VCaP (cell line): ENCODE results near the gene MINDY4.

ENCODE experiments used
- H3K27ac ChIP-seq: fragments of 450-650 bp; 2 replicates; pipeline ENCODE4 v1.5.1; 2017
- TF ChIP-seq, protein P1 (sequence below): fragments of 450-650 bp; conservative IDR thresholded peaks from 2 replicates; pipeline ENCODE4 v1.5.1; 2017; ENCODE audit warnings: mild to moderate bottlenecking, moderate library complexity

Gene MINDY4

DNA sequence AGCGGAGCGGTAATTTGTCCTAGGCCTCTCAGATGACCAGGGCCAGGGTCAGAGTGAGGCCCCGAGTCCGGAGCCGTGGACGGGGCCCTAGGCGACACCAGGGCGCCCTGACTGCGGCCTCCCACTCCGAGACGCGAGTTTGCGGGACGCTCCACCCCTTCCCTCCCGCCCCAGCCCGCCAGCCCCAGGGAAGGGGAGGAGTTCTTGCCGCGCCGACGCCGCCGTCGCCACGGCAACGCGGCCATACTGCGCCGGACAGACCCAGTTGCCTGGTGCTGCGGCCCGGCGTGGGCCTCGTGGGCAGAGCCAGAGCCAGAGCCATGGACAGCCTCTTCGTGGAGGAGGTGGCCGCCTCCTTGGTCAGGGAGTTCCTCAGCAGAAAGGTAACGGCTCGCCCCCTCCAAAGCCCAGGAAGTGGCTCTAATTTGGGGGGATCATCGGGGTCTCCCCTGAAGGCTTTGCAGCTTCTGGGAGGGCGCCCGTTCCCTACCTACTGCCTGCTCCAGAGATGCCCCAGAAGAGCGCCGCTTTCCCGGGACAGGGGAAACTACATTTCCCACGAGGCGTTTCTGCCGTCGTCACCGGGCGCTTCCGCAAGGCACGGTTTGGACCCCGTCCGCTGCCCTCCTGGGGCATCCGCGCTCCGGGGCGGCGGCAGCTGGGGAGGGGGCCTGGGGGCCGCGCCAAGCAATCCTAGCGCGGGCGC, at the start of gene MINDY4:
TSS of gene MINDY4 (plus strand) at position 244 of the 706 bp plus-strand sequence. CDS start at position 321, 77 bp downstream.
- TF ChIP-seq, protein P1, sequence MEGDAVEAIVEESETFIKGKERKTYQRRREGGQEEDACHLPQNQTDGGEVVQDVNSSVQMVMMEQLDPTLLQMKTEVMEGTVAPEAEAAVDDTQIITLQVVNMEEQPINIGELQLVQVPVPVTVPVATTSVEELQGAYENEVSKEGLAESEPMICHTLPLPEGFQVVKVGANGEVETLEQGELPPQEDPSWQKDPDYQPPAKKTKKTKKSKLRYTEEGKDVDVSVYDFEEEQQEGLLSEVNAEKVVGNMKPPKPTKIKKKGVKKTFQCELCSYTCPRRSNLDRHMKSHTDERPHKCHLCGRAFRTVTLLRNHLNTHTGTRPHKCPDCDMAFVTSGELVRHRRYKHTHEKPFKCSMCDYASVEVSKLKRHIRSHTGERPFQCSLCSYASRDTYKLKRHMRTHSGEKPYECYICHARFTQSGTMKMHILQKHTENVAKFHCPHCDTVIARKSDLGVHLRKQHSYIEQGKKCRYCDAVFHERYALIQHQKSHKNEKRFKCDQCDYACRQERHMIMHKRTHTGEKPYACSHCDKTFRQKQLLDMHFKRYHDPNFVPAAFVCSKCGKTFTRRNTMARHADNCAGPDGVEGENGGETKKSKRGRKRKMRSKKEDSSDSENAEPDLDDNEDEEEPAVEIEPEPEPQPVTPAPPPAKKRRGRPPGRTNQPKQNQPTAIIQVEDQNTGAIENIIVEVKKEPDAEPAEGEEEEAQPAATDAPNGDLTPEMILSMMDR: no peak
- H3K27ac ChIP-seq: peak within 1 kb of the TSS; percentile 80

DNA sequence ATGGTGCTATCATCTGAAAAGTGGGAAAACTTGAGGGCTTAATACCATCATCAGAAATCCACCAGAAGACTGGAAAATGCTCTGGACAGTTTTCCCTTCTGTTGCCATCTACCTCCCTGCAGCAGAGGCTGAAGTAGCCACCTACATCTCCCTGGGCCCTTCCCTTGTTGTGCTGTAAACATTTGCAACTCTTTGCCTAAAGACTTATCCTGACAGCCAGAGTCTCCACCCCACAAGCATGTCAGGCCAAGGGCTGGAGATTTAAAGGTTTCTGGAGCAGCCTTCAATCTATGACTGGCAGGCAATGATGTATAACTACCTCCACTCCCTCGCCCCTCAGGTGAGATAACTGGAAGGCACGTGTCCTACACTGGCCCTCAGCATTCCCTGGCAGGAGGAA, 49.0 kb upstream of the MINDY4 start:
- no peak overlapping the region for H3K27ac ChIP-seq
- TF ChIP-seq, protein P1: no peak

DNA sequence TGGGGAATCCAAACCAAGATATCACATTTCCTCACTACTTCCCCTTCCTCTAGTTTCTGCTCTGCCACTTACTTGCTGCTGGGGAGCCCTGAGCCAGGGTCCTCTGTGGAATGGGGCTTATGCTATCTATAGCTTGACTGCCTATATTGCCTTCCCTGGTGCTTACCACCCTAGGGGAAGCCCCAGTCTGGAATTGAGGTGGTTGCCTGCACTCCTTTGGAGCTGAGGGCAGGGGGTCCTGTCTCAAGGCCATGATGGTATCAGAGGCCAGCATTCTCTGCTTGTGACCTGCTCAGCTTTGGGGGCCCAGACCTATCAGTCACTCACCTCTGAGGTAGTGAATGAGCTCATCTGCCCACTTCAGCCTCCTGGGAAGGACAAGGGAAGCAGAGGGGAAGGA, 48.5 kb upstream of the MINDY4 start:
- TF ChIP-seq, protein P1: no peak
- no peak overlapping the region for H3K27ac ChIP-seq

GRCh38 chr7:30723776-30724175, 47.4 kb upstream of the MINDY4 start:
- H3K27ac ChIP-seq: no peak overlapping the region
- TF ChIP-seq, protein P1: no peak

DNA sequence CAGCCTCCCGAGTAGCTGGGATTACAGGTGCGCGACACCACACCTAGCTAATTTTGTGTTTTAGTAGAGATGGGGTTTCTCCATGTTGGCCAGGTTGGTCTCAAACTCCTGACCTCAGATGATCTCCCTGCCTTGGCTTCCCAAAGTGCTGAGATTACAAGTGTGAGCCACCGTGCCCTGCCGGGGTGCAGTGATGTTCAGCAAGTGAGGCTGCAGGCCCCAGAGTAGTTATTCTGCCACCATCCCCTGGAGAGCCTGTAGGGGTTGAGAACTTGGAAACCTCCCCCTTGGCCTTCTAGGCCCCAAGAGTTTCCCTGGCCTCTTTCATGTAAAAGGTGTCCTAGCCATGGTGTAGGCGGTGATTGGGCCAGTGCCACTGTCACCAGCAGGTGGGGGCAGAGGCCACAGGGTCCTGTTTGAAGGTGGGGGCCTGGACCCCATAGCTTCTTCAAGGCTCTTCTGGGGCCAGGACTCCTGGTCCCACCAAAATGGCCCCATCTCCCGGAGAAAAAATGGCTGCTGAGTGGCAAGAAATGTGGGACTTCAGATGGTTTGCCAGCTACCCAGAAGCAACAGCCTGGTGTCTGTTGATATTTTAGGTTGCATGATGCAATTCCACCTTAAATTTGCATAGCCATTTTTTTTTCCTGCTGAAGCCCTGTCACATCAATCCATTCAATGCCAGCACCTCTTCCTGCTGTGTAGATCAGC, 44.8 kb upstream of the MINDY4 start:
- H3K27ac ChIP-seq: no peak overlapping the region
- TF ChIP-seq, protein P1: no peak

DNA sequence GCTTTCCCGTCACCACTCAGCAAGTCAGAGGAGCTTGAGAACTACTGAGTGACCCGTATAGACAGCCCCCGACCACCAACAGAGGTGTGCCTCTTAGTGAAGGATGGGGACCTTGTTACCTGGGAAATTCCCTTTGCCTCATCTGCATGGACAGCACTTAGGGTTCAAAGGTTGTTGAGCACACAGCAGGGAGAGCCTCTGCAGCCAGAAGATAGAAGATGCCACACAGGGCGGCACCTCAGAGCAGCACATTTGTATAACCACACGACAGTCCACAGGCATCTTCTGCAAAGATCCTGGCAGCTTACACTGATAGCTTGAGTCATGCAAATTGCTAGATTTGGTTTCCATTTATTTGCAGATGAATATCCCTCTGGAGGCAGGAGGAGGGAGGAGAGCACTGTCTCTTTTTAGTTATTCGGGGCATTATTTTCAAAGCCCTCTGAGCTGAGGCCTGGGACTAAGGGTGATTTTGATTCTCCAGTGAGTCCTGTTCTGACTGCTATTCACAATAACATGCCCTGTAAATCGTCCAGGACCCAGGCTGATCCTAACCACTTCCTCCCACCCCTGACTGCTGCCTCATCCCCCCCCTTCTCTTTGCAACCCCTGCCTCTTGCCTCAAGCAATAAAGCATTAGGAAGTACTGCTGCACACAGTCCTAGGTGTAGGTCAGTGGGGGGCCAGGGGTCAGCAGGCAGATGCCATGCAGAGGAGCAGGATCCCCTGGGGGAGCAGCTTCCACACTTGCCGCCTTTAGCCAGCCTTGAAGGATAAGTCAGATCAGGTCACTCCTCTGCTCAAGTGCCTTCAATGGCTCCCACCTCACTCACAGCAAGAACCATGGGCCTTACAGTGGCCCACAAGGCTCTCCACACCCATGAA, 43.9 kb upstream of the MINDY4 start:
- H3K27ac ChIP-seq: no peak overlapping the region
- TF ChIP-seq, protein P1: no peak

DNA sequence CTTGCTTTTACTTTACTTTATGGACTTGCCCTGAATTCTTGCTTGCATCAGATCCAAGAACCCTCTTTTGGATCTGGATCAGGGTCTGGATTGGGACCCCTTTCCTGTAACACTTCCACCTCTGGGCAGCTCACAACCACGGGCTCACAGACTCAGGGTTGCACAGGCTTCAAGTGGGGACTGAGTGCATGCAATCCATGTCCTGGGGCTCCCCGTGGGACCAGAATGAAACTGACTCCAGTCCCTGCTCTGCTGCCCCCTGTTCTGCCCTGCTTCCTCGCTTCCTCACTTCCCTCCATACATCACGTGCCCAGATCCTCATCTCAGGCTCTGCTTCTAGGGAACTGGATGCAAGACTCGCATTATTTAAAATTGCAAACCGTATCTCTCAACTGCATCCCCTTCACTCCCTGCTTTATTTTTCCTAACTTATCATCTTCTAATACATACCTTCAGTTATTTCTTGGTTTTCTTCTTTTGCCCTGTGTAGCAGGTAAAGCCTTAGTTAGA, 42.6 kb upstream of the MINDY4 start:
- H3K27ac ChIP-seq: no peak overlapping the region
- TF ChIP-seq, protein P1: no peak
